IPS DF 4.7 (cell line): ENCODE data around the gene NRG3.

ENCODE experiments used
- DNase-seq: peaks from one replicate; pipeline ENCODE4 v3.0.0-alpha.2; 2013; ENCODE audit warnings: low spot score; ENCODE audit errors: extremely low read depth

NRG3 gene

GRCh38 chr10:82887488-82887887 lies 1012.5 kb downstream of the NRG3 start:
- no peak for DNase-seq

- peak; percentile 38 for DNase-seq
Observed at GRCh38 chr10:82888809-82889455, 1013.9 kb downstream of the NRG3 start.

- DNase-seq, result no peak
Observed at GRCh38 chr10:82889728-82890127, 1014.7 kb downstream of the NRG3 start.

- DNase-seq, result no peak
Observed at GRCh38 chr10:82890573-82890972, 1015.6 kb downstream of the NRG3 start.

- no peak for DNase-seq
Observed at GRCh38 chr10:82908096-82908495, 1033.1 kb downstream of the NRG3 start.

- DNase-seq, result no peak
Observed at GRCh38 chr10:82908751-82909150, 1033.8 kb downstream of the NRG3 start.

GRCh38 chr10:82910301-82910700 lies 1035.3 kb downstream of the NRG3 start:
- DNase-seq, result no peak

GRCh38 chr10:82914655-82915136 lies 1039.7 kb downstream of the NRG3 start:
- DNase-seq, result no peak

GRCh38 chr10:82916941-82917340 lies 1041.9 kb downstream of the NRG3 start:
- no peak for DNase-seq

- no peak for DNase-seq
Observed at GRCh38 chr10:82918022-82918421, 1043.0 kb downstream of the NRG3 start.

GRCh38 chr10:82922046-82922445 lies 1047.1 kb downstream of the NRG3 start:
- DNase-seq, result no peak

- DNase-seq, result peak; percentile 3
Observed at GRCh38 chr10:82922755-82923154, 1047.8 kb downstream of the NRG3 start.

- DNase-seq, result no peak
Observed at GRCh38 chr10:82924711-82925110, 1049.7 kb downstream of the NRG3 start.

- DNase-seq, result no peak
Observed at GRCh38 chr10:82925547-82925946, 1050.6 kb downstream of the NRG3 start.

- DNase-seq, result no peak
Observed at GRCh38 chr10:82932451-82932850, 1057.5 kb downstream of the NRG3 start.

GRCh38 chr10:82934429-82934828 lies 1059.4 kb downstream of the NRG3 start:
- DNase-seq, result no peak

- no peak for DNase-seq
Observed at GRCh38 chr10:82934947-82935346, 1060.0 kb downstream of the NRG3 start.

- no peak for DNase-seq
Observed at GRCh38 chr10:82938331-82938730, 1063.3 kb downstream of the NRG3 start.

GRCh38 chr10:82942286-82943099 lies 1067.5 kb downstream of the NRG3 start:
- DNase-seq, result no peak

- DNase-seq, result no peak
Observed at GRCh38 chr10:82943142-82943541, 1068.1 kb downstream of the NRG3 start.

GRCh38 chr10:82949816-82950575 lies 1075.0 kb downstream of the NRG3 start:
- DNase-seq, result no peak

GRCh38 chr10:82953331-82953730 lies 1078.3 kb downstream of the NRG3 start:
- DNase-seq, result no peak
